IPS DF 4.7 (cell line): Measurements from ENCODE around the gene PLD6.
"Not testable (repeated sequence)": the region's sequence is repeated elsewhere in the genome, so short reads cannot be mapped to it uniquely, and the experiment has no call there.

Experiments used
- DNase-seq: peaks from one replicate; pipeline ENCODE4 v3.0.0-alpha.2; 2013; ENCODE audit warnings: low spot score; ENCODE audit errors: extremely low read depth

The PLD6 gene

DNA sequence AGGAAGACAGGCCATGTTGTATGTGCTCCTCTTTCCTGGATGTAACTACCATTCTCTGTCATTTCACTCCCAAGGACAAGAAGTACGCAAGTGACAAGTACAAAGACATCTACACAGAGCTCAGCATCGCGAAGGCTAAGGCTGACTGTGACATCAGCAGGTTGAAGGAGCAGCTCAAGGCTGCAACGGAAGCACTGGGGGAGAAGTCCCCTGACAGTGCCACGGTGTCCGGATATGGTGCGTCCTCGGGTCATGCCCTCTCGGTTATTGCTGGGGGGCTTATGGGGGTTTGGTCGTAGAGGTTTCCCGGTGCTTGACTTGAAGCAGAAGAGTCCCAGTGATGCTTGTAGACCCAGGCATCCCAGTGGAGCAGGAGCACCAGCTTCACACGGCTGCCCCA is 29.0 kb downstream of the PLD6 start:
- no peak for DNase-seq

GRCh38 chr17:17176341-17176740 is 29.8 kb downstream of the PLD6 start:
- no peak for DNase-seq

DNA sequence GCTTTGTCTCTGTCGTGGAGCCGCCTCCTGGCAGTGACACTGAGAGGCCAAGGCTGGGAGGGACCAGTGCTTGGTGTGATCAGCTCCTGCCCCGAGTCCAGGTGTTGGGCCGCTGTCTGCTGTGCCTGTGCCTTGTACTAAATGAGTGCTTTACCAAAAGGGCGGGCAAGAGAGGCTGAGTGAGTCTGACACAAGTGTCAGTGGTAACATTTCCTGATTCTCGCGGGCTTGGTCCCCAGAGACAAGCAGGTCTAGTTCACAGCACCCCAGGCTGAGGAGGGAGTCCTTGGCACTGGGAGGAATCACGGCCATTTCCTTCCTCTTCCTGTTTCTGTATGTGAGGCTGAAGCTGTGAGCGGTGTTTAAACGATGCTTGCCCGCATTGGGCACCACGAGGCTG is 30.2 kb downstream of the PLD6 start:
- DNase-seq, result no peak

GRCh38 chr17:17175340-17175739 is 30.8 kb downstream of the PLD6 start:
- no peak for DNase-seq

- DNase-seq, result no peak
These were observed 32.2 kb downstream of the PLD6 start for GRCh38 chr17:17173921-17174320.

DNA sequence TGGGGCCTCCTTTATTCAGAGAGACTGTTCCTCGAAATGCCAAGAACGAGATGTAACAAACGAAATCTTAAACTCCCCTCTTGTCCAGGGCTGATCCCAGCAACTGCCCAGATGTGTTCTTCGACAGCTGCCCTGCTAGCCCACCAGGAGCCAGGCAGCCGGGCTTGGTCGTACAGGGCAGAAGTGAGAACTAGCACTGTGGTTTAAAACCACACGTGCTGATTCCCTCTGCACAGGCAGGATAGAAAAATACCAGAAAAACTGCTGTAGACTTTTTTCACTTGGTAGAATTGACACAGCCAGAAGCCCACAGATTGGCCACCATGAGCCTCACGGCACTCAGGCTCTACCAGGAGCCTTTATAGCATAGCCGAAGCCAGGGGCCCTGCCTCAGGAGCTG is 33.1 kb downstream of the PLD6 start:
- no peak for DNase-seq

- no peak for DNase-seq
These were observed 33.9 kb downstream of the PLD6 start for GRCh38 chr17:17172001-17172939.

DNA sequence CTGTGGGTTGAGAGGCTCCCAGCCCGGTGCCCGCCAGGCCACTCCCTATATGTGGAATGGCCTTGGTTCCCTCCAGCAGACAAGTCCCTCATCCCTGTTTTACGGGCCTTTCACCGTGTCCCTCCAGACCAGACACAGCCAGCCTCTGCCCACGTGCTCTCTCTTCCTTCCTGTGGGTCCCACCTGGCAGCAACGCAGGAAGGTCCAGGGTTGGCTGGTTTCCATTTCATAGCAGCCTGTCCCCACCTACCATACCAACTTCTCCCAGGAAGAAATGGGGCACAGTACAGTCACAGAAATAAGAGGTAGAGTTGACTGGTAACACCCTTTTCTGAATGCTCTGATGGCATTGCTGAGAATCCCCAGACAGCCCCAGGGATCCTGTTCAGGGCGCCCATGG is 34.9 kb downstream of the PLD6 start:
- DNase-seq, result no peak

DNA sequence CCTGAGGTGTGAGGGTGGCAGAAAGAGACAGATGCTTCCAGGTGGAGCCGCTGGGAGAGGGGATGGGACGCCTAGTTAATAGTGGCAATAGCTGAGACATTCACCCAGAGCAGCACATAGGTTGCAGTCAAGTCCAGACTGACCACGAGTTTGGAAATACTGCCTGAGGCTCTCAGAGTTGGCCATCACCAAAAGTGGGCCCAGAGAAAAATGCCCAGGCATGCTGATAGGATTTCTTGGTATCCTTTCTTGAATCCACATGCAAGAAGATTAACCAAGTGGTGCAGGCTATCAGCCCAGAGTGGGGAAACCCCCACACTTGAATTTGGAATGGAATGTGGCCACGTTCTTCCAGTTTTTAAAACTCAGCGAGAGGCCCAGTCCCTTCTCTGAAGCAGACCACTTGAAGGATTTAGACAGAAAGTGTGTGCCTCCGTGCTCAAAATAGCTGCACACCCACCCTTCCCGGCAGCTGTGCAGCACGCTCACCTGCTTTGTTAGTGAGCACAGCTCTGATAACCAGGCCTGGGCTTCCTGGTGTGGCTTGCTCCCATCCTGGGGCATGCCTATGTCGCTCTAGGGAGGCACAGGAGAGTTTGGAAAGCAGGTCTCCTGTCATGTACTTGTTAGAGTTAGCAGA is 35.7 kb downstream of the PLD6 start:
- DNase-seq, result no peak

DNA sequence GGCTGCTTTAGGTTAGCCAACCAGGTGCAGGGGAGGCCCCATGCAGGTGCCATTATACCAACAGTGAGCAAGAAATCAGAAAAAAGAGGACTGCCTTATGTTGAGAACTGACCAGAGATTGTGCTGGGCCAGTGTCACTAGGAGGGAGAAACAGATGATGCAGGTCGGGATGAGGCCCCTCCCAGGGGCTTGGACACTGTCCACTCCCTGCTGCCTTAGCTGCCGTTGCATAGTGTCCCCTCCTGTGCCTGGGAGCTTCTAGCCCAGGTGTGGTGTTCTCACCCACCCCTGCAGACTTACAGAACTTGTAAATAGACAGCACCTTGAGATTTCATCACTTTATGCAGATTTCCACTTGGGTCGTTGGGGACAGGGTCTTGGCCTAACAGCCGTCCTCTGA is 36.7 kb downstream of the PLD6 start:
- no peak for DNase-seq

DNA sequence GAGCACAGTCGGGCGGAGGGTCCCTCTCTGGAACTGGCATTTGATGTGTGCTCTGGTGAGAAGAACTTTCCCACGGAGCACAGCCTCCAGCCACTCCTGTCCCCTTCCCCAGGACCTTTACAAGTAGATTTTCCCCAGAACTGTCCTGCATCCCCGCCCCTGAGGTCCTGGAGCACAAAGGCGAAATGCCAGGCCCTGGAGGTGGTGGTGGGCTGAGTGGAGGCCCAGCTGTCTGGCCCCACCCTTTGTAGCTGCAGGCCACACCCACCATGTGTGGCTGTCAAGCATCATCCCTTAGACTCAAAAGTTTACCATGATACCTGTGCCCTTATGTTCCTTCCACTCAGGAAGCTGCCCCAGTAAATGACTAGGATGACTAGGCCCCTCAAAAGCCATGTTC is 37.7 kb downstream of the PLD6 start:
- DNase-seq, result no peak

DNA sequence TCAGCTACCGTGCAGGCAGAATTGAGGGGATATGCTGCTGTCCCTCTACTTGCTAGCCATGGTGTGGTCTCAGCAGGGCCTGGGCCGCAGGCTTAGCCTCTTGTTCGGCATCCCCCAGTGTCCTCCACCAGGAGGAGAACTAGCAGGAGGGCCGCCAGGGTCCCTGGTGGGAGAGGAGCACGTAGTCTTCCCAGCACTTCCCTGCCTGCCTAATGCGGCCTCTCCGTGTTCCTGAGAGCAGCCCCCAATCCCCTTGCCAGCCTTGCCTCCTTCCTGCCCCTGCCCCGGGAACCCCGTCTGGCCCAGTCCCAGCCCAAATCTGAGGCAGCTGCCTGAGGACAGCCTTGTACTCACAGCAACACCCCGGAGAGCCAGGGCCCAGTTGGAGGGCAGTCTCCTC is 38.1 kb downstream of the PLD6 start:
- DNase-seq, result no peak

DNA sequence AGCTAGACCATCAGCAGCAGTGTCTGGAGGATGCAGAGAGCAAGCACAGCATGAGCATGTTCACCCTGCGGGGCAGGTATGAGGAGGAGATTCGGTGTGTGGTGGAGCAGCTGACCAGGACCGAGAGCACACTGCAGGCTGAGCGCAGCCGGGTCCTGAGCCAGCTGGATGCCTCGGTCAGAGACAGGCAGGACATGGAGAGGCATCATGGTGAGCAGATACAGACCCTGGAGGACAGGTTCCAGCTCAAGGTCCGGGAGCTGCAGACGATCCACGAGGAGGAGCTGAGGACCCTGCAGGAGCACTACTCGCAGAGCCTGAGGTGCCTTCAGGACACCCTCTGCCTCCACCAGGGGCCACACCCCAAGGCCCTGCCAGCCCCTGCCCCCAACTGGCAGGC is 38.8 kb downstream of the PLD6 start:
- DNase-seq, result no peak

GRCh38 chr17:17166446-17166845 is 39.7 kb downstream of the PLD6 start:
- DNase-seq, result no peak

GRCh38 chr17:17165666-17166308 is 40.3 kb downstream of the PLD6 start:
- no peak for DNase-seq

DNA sequence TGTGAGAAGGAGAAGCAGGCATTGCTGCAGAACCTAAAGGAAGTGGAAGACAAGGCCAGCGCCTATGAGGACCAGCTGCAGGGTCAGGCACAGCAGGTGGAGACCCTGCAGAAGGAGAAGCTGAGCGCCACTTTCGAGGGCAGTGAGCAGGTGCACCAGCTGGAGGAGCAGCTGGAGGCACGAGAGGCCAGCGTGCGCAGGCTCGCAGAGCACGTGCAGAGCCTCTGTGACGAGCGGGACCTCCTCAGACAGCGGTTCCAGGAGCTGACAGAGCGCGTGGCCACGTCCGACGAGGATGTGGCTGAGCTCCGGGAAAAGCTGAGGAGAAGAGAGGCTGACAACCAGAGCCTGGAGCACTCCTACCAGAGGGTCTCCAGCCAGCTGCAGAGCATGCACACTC is 41.5 kb downstream of the PLD6 start:
- no peak for DNase-seq

DNA sequence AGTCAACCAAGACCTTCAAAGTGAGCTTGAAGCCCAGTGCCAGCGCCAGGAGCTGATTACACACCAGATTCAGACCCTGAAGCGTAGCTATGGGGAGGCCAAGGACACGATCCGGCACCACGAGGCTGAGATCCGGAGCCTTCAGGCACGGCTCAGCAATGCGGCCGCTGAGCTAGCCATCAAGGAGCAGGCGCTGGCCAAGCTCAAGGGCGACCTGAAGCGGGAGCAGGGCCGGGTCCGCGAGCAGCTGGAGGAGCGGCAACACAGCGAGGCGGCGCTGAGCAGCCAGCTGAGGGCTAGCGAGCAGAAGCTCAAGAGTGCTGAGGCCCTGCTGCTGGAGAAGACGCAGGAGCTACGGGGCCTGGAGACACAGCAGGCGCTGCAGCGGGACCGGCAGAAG is 42.0 kb downstream of the PLD6 start:
- no peak for DNase-seq

DNA sequence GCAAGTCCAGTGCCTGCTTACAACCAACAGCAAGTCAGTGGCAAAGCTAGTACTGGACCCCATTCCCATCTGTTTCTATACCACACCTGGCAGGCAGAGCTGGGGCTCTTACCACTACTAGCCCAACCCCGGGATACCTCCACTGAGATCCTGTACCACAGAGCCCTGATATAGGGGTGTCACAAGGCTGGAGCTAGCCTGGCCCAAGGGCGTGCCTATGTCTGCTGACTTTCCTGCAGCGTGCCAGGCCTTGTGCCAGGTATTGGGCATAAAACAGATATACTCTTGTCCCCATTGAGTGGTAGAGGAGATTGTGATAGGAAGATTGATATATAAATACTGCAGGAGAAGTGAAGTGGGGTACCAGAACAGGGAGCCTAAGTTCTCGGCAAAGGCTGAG is 44.4 kb downstream of the PLD6 start:
- no peak for DNase-seq

DNA sequence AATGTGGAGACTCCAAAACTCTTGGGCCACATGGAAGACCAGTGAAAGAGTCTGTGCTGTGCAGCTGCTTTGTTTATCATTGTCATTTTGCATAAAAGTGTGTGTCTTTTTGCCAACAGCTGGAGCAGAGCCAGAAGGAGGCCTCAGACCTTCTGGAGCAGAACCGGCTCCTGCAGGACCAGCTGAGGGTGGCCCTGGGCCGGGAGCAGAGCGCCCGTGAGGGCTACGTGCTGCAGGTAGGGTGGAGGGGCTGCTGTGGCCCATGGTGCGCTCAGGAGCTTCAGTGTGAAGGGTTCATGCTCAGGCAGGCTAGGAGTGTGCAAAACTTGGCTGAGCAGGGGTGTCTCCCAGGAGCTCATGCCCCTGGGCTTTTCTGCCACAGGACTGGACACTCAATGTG is 45.0 kb downstream of the PLD6 start:
- DNase-seq, result no peak

- no peak for DNase-seq
These were observed 46.6 kb downstream of the PLD6 start for GRCh38 chr17:17159571-17159970.

DNA sequence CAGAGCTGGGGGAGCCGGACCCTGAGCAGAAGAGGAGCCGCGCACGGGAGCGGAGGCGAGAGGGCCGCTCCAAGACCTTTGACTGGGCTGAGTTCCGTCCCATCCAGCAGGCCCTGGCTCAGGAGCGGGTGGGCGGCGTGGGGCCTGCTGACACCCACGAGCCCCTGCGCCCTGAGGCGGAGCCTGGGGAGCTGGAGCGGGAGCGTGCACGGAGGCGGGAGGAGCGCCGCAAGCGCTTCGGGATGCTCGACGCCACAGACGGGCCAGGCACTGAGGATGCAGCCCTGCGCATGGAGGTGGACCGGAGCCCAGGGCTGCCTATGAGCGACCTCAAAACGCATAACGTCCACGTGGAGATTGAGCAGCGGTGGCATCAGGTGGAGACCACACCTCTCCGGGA is 47.6 kb downstream of the PLD6 start:
- not testable (repeated sequence) for DNase-seq

- no peak for DNase-seq
These were observed 49.1 kb downstream of the PLD6 start for GRCh38 chr17:17157041-17157440.
